ENCODE measurements around the gene MAST2.
A peak's percentile ranks its signal among the peaks of the same experiment; 100 is the strongest.
"Not testable (repeated sequence)": the region's sequence is repeated elsewhere in the genome, so short reads cannot be mapped to it uniquely, and the experiment has no call there.

MAST2 gene

DNA sequence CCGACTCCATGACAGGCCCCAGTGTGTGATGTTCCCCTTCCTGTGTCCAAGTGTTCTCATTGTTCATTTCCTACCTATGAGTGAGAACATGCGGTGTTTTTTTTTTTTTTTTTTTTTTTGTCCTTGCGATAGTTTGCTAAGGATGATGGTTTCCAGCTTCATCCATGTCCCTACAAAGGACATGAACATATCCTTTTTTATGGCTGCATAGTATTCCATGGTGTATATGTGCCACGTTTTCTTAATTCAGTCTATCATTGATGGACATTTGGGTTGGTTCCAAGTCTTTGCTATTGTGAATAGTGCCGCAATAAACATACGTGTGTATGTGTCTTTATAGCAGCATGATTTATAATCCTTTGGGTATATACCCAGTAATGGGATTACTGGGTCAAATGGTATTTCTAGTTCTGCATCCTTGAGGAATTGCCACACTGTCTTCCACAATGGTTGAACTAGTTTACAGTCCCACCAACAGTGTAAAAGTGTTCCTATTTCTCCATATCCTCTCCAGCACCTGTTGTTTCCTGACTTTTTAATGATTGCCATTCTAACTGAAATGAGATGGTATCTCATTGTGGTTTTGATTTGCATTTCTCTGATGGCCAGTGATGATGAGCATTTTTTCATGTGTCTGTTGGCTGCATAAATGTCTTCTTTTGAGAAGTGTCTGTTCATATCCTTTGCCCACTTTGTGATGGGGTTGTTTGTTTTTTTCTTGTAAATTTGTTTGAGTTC, 54.5 kb downstream of the MAST2 start:
- not testable (repeated sequence) for DNase-seq (ENCODE audit: low spot score)

DNA sequence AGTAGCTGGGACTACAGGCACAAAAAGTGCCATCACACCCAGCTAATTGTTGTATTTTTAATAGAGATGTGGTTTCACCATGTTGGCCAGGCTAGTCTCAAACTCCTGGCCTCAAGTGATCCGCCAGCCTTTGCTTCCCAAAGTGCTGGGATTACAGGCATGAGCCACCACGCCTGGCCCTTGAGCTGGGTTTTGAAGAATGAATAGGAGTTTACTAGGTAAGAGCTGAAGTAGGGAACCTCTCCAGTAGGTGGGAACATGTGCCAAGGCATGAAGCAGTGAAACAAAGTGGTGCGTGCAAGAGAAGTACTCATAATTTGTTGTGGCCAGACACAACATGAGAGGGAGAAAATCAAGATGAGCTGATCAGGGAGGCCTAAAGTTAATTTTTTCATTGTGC, 55.8 kb downstream of the MAST2 start:
- DNase-seq (ENCODE audit: low spot score) = no peak

DNA sequence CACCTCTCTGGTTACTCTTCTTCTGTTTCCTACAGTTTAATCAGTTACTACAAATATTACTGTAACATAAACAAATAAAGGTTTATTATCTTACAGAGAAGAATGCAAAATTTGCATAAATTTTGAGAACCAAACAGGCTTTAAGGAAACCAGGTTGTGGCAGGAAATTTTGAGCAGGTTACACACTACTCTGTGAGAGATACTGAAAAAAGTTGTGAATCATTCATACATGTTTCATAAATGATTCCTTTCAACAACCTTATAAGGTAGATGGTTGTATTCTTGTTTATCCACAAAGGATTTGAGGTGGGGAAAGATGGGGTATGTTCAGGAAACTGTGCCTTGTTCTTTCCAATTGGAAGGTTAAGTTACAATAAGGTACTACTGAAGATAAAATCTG, 58.6 kb downstream of the MAST2 start:
- DNase-seq (ENCODE audit: low spot score) = no peak

DNA sequence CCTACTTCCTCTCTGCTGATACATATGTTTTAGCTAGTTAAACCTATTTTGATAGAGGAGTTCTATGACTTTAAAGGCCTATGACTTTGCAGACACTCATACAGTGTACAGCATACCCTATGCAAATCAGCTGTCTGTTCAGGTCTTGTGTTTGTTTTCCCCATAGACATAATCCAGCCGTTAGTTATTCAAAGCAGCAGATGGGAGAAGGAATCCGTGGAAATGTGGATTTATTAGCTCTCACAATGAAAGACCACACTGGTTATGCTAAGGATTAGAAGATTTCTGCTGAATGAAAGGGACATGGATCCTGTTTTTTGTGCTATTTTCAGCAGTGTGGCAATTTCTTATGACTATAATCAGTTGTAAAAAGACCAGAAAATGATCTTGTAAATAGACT, 59.8 kb downstream of the MAST2 start:
- DNase-seq (ENCODE audit: low spot score) = no peak

DNA sequence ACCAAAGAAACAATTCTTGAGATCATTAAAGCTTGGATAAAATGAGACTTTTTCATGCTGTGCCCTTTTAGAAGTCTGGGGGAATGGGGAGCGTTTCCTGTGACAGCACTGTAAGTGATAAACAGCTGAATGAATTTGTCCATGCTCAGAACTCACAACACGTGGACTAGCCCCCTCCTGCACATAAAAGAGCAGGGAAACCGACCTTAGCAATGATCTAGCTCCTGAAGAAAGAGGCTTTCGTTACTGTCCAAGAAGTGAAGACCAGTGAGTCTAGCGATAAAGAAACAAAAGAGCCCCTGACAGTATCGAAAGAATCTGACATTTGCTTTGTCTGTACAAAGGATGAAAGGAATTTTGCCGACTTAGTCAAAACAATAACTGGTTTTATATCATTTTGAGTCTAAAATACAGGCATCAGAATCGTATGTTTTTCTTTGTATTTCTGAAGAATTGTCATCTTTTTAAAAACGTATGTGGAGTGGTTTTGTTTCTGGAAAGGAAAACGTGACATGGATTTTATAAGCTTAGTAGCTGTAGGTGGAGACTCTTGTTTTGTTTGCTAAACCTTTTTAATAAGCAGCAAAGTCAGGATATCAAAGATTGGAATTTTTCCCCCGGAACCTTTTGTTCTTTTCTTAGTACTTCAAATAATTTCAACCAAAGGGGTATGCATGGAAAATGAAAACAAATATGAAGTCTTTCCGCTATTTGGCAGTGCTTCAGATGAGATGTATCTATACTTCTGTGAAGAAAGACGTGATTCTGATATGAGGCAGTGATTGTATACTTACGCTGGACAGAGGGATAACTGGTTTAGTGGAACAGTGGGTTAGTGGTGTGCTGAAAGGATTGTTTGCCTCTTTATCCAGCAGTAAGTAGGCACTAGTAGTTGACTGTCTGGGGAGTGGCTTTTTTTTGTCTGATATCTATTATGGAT, 61.0 kb downstream of the MAST2 start:
- peak; percentile 58 for DNase-seq (ENCODE audit: low spot score)

DNA sequence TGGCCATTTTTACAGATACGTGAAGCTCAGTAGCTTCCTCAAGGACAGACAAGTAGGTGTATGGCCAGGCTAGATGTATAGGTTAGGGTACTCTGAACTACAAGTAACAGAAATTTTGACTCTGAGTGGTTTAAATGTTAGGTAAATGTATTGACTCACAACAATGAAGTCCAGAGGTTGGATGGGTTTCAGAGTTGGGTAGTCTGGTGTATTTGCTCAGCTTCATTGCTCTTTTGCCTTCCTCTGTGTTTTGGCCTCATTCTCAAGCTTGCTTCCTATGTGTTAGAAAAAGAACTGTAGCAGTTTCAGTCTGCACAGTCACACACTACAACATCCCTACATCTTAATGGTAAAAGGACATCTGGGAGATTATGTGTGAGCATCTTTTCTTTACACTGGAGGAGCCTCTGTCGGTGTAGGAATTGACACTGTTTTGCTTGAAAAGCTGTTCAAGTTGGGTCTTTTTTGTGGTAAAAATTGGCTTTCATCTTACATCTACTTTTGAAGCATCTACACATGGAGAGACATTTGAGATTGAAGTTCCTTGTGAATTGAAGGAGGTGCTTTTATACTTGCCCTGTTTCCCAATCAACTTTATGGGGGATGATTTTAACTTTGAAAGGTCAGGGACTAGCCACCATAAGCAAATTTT, 64.4 kb downstream of the MAST2 start:
- peak; percentile 40 for DNase-seq (ENCODE audit: low spot score)

DNA sequence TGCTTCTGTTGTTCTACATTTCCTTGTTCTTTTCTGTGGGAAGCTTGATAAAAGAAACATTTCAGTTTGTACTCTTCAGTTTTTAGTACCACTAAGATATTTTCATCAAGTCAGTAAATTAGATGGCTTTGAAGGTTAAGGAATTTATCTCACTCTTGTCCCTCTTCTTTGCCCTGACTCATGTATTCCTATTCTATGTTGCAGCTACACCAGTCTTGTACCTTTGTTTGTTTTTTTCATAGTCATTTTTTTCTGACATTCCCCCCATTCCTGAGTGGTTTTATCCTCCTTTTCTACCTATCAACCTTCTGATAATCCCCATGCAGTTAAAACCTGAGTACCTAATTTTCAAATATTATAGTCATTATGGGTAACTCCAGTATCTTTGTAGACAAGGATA, 65.4 kb downstream of the MAST2 start:
- DNase-seq (ENCODE audit: low spot score) = no peak

DNA sequence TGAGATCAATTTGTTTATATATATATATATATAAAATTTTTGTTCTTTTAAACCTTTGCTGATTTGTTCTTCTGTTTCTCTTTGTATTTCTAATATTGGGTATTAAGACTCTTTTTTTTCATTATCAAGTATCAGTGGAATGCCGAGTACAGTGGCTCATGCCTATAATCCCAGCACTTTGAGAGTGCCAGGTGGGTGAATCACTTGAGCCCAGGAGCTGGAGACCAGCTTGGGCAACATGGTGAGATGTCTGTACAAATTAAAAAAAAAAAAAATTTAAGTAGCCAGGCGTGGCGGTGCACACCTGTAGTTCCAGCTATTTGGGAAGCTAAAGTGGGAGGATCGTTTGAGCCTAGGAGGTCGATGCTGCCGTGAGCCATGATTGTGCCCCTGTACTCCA, 67.1 kb downstream of the MAST2 start:
- no peak for DNase-seq (ENCODE audit: low spot score)

DNA sequence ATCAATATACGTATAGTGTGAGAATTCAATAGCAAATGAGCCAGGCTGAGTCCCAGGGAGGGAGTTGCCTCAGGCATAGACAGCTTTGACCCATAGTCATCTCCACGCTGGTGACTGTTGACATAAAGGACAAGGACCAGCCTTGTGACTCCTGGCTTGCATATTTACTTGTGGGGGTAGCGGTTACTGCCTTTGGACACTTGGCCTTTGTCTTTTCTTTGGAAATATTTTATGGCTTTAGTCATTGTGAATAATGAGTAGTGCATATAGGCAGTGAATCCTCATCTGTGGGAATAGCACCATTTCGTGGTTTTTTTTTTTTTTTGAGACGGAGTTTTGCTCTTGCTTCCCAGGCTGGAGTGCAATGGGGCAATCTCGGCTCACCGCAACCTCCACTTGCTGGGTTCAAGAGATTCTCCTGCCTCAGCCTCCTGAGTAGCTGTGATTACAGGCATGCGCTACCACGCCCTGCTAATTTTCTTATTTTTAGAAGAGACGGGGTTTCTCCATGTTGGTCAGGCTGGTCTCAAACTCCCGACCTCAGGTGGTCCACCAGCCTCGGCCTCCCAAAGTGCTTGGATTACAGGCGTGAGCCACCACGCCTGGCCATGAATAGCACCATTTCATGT, 68.9 kb downstream of the MAST2 start:
- peak; percentile 79 for DNase-seq (ENCODE audit: low spot score)

DNA sequence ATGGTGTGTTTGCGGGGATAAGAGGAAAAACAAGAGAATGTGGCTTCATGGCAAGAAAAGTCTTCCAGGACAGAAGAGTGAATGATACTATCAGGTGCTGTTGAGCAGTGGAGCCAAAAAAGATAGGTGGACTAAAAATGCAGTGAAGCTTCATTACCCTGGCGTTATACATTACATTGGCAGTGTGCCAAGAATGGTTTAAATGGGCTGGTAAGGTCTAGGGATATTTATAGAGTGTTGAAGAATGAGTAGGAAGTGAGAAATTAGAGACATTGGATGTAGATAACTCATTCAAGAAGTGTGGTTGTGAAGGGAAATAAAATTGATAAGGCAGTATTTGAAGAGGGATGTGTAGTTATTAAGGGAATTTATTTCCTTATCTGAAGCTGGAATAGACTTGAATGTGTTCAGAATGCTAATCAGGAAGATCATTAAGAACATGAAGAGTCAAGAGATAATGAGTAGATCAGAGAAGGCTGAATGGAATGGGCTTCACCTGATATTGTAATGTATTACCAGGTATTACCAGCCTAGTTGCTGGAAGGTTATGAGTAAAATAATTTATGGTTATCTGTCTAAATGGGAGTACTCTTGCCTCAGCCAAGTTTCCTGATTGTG, 72.7 kb downstream of the MAST2 start:
- no peak for DNase-seq (ENCODE audit: low spot score)

DNA sequence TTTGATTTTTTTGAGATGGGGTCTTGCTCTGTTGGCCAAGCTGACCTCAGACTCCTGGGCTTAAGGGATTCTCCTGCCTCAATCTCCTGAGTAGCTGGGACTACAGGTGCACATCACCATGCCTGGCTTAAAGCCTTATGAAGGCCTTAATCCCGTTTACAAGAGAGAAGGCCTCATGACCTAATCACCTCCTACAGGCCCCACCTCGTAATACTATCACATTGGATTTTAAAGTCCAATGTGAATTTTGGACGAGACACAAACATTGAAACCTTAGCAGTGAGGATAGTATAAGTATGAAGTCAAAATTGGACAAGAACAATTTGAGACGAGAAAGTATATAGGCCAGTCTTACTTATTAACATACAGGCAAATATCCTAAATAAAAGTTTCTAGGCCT, 73.9 kb downstream of the MAST2 start:
- DNase-seq (ENCODE audit: low spot score) = no peak

DNA sequence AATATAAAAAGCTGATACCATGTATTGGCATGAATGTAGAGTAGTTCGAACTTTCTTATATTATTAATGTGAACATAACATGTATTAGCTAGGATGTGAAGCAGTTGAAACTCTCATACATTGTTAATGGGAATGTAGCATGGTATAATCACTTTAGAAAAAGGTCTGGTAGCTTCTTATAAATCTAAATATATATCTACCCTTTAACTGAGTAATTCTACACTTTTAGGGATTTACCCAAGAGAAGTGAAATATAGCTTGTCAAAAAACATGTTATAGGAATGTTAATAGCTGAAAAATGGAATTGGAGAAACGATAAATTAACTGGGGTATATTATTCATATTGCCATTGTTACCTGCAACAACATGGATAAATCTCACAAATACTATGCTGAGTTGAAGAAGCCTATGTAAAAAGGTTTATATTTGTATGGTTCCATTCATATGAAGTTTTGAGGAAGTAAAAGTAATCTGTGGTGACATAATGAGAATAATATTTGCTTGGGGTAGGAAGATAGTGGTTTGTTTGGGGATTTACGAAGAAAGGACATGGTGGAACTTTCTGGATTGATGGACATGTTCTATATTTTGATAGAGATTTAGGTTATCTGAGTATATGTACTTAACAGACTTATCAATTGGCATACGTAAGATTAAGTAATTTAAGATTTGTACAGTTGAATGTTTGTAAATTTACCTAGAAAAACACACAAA, 76.6 kb downstream of the MAST2 start:
- no peak for DNase-seq (ENCODE audit: low spot score)

DNA sequence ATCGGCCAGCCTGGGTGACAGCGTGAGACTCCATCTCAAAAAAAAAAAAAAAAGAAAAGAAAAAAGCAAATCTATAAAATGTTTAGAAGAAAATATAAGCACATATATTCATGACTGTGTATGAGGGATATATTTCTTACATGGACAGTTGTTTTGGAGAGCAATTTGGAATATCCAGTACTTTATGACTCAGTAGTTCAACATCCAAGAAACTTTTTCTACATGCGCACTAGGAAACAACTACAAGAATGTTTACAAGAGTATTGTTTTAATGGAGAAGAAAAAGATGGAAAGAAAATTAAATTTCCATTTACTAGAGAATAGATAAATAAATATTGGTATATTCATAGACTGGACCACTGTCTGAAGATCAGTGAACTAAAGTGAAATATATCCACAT, 77.5 kb downstream of the MAST2 start:
- DNase-seq (ENCODE audit: low spot score) = no peak

DNA sequence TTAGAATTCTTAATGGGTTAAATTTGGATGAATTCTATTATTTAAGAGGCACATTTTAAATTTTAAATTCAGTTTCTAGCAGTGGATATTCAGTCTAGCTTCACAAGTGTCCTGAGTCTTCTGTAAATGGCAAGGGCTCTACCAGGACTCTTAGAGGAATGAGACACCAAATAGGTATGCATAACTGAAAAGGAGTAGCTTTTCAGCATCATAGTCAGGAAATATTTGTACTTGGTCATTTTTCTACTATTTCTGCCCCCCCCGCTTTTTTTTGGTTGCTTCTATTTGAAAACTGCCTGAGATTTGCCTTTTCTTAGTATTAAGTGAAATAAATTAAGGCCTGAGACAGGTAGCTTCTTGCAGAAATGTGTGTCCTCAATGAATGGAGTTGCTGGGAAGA, 80.2 kb downstream of the MAST2 start:
- no peak for DNase-seq (ENCODE audit: low spot score)

DNA sequence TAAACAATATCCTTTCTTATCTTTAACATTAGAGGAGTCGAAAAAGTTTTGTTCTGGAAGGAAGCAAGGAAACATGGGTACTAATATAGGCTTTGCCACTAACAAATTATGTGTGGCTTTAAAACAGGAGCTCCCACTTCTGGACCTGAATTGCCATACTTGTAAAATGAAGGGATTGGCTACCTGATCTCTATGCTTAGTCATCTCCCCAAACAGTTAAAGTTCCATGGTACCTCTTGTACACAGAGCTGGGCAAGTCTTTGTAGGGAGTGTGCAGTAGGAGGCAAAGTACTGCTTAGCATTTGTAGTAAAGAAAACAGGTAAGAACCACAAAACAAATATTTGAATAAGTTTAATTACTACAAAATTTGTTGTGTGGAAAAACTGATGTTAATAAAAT, 81.3 kb downstream of the MAST2 start:
- no peak for DNase-seq (ENCODE audit: low spot score)

DNA sequence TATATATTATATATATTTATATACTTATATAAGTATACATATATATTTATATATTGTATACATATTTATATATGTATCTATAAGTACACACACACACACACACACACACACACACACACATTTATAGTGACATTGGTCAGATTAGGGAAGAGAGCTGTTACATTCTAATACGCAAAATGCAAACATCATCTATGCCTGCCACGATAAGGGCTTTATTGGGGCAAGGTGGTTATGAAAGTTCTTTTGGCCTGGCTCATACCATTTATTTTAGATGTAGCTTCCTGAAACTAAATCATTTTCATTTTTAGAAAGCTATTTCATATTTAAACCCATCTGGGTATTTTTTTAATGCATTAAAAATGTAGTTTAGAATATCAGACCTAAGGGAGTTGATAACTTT, 82.8 kb downstream of the MAST2 start:
- no peak for DNase-seq (ENCODE audit: low spot score)

DNA sequence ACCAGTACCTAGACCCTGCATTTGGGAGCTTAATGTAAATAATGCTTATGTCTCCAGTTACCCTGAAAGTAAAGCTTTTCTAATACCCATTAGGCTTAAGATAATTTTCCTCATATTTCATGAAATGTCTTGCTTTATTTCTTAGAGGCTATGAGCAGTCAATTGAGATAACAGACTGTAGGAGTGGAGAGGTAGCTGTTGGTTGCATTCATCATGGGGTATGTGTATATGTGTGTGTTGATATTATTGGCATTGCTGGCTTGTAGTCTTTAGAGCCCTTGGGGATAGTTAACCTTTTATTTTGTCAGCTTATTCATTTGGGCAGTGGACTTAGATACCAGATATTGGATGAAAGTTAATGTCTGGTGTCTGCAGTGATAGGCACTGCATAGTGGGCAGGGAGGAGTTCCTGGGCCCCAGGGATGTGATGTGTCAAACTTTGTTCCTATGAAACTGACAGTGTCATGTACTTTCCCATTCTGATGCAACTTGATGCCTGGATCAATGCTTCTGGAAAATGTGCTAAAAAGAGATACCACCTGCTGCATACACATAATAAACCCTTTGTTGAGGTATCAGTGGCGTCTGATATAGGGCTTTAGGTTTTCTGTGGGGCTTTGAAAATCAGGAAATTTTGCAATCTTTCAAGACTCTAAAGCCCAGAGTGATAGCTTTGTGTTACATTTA, 83.9 kb downstream of the MAST2 start:
- no peak for DNase-seq (ENCODE audit: low spot score)

DNA sequence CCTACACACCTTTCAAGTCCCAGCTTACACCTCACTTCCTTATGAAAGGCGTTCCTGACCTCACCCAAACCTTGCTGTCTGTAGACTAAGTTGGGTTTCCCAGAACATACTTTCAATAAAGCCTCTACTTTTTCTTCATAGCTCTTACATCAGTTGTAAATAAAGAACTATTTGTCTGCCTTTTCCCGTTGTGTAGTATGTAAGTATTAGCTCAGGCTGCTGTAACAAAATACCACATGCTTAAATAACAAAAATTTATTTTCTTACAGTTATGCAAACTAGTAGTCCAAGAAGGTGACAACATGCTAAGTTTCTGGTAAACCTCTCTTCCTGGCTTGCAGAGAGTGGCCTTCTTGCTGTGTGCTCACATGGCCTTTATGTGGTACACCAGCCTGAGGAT, 86.7 kb downstream of the MAST2 start:
- no peak for DNase-seq (ENCODE audit: low spot score)

DNA sequence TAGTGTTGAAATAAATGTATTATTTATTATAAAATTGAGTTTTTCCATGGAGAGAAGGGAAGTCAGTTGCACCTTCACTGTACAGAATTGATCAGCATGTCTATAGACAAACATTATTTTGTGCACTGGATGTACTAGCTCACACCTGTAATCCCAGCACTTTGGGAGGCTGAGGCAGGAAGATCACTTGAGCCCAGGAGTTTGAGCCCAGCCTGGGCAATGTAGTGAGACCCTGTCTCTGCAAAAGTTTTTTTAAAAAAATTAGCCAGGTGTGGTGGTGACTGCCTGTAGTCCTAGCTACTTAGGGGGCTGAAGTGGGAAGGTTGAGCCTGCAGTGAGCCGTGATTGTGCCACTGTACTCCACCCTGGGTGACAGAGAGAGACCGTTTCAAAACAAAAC, 87.7 kb downstream of the MAST2 start:
- DNase-seq (ENCODE audit: low spot score) = no peak

DNA sequence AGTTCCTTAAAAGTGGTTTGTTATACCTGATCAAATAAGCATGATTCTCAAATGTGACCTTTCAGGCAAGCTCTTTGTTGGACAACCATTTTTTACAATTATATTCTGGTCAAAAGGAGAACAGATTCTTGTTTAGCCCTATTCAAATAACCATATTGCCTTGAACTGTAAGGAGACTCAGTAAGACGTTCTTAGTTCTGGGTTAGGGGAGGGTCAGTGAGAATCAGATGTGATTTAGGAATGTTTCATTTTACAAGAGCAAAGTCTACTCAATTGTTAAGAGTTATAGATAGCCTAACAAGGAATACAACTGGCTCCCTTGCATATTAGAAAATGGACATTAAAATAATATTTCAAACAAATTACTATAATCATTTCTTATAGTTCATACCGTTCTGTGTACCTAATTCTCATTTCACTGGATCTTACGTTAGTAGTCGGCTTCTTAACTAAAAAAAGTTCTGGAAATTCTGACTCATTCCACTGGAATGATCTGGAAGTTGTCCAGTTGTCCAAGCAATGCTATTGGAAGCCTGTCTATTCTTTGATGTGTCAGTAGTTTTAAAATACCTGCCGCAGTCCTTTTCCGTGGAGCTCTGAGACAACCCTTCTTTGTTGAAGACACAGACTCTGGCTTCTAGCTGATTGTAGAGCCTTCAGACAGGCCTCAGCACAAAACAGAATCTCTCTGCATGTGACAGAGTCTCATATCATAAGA, 88.8 kb downstream of the MAST2 start:
- DNase-seq (ENCODE audit: low spot score) = peak; percentile 40

All from pons (tissue), 1 donor.